HG03432 (cell line): Measurements from ENCODE around the gene GTF3C2.
"Not testable (repeated sequence)": the region's sequence is repeated elsewhere in the genome, so short reads cannot be mapped to it uniquely, and the experiment has no call there.

ENCODE experiments used
- ATAC-seq: cut with Tn5 transposase; IDR thresholded peaks from one replicate; pipeline ENCODE4 v1.9.1; 2021; ENCODE audit warnings: mild to moderate bottlenecking, moderate library complexity; ENCODE audit not compliant: unreplicated experiment

The GTF3C2 gene

GRCh38 chr2:27322301-27322765 is 34.2 kb downstream of the GTF3C2 start:
- ATAC-seq = peak; percentile 33

GRCh38 chr2:27320958-27321543 is 35.5 kb downstream of the GTF3C2 start:
- ATAC-seq = no peak

GRCh38 chr2:27319839-27320238 is 36.7 kb downstream of the GTF3C2 start:
- ATAC-seq = not testable (repeated sequence)

GRCh38 chr2:27316655-27317412 is 39.7 kb downstream of the GTF3C2 start:
- no peak for ATAC-seq

GRCh38 chr2:27315122-27315521 is 41.4 kb downstream of the GTF3C2 start:
- no peak for ATAC-seq

GRCh38 chr2:27314709-27315108 is 41.9 kb downstream of the GTF3C2 start:
- ATAC-seq = no peak

GRCh38 chr2:27313882-27314645 is 42.5 kb downstream of the GTF3C2 start:
- no peak for ATAC-seq

GRCh38 chr2:27312152-27312551 is 44.4 kb downstream of the GTF3C2 start:
- no peak for ATAC-seq

GRCh38 chr2:27309651-27310050 is 46.9 kb downstream of the GTF3C2 start:
- ATAC-seq = no peak

- ATAC-seq = no peak
These were observed 48.1 kb downstream of the GTF3C2 start, which contains the start of gene UCN for GRCh38 chr2:27308359-27308881. TSS of gene UCN (minus strand) at chr2:27308445. CDS start at chr2:27307895, 550 bp downstream.

GRCh38 chr2:27307545-27308358 is 48.8 kb downstream of the GTF3C2 start:
- no peak for ATAC-seq

GRCh38 chr2:27307287-27307544 is 49.3 kb downstream of the GTF3C2 start:
- no peak for ATAC-seq

GRCh38 chr2:27306573-27307286 is 49.8 kb downstream of the GTF3C2 start:
- no peak for ATAC-seq

- ATAC-seq = no peak
These were observed 50.4 kb downstream of the GTF3C2 start for GRCh38 chr2:27306136-27306535.

GRCh38 chr2:27305516-27305915 is 51.0 kb downstream of the GTF3C2 start:
- no peak for ATAC-seq

GRCh38 chr2:27304488-27305240 is 51.9 kb downstream of the GTF3C2 start:
- no peak for ATAC-seq

GRCh38 chr2:27303093-27304025 is 53.2 kb downstream of the GTF3C2 start:
- ATAC-seq = peak; percentile 40

GRCh38 chr2:27300606-27301005 is 56.0 kb downstream of the GTF3C2 start:
- ATAC-seq = not testable (repeated sequence)
